K562 (cell line): Measurements from ENCODE around the gene SOX18. TPM values are rescaled to one million over a fixed set of nuclear protein-coding genes. Genes with fewer than 3 reads are reported as not detected.

Experiments used
- ATAC-seq: fragments of 200-7000 bp; cut with Tn5 transposase; 3 replicates; pipeline ENCODE4 v1.9.1; 2020; ENCODE audit warnings: moderate library complexity
- BruUV-seq: library from RNA; stranded (reverse); fragments of 400-500 nt; replicated peaks from 2 replicates; lab custom pipeline; 2021; lab: Mats Ljungman, UMichigan
- CTCF ChIA-PET: fragments of 300-600 bp; formaldehyde crosslinking; extraction: SDS; loops from one replicate; lab custom pipeline; 2021; ENCODE audit warnings: low intra/inter-chr PET ratio; lab: Yijun Ruan, JAX
- POLR2A ChIA-PET: fragments of 300-600, 350-650 bp; sonication (Branson Sonifier 250); formaldehyde crosslinking; extraction: SDS; loops from one replicate; lab custom pipeline; 2021; ENCODE audit warnings: antibody characterized with exemption, inconsistent platforms; lab: Yijun Ruan, JAX
- DNase-seq, 4 experiments: peaks; one replicate each; pipeline versions ENCODE4 v3.0.0 to v3.0.0-alpha.2; 2011 to 2018; ENCODE audit warnings: low spot score in 3 of 4, mixed read lengths in 3 of 4; ENCODE audit errors: extremely low read depth in 1 of 4
- FAIRE-seq: peaks from 2 replicates; lab custom pipeline; 2011; peaks lifted over from hg19 to GRCh38; lab: Jason Lieb, UNC
- H2AFZ ChIP-seq: 2 replicates; pipeline ENCODE4 v1.6.0; 2011; ENCODE audit warnings: low read depth, low read length, control low read depth, inconsistent platforms
- H3K27ac ChIP-seq: fragments of 200-600 bp; 3 replicates; pipeline ENCODE4 v1.8.0; 2011; ENCODE audit warnings: low read depth, mild to moderate bottlenecking, control low read depth, inconsistent platforms, low read length, moderate library complexity, mixed read lengths; ENCODE audit errors: extremely low read depth
- H3K27me3 ChIP-seq, 2 experiments: fragments of 300-600 bp in 1 of 2; 2 replicates in 1 of 2; 3 replicates in 1 of 2; pipeline versions ENCODE4 v1.6.0 to v1.8.0; 2011; ENCODE audit warnings: inconsistent platforms in 2 of 2, low read length in 2 of 2, mild to moderate bottlenecking in 1 of 2, mixed read lengths in 1 of 2, moderate library complexity in 1 of 2; ENCODE audit not compliant: control insufficient read depth in 2 of 2, insufficient read depth in 2 of 2
- H3K36me3 ChIP-seq: fragments of 300-600 bp; 3 replicates; pipeline ENCODE4 v1.8.0; 2011; ENCODE audit warnings: mild to moderate bottlenecking, low read length, inconsistent platforms; ENCODE audit not compliant: control insufficient read depth, insufficient read depth
- H3K4me1 ChIP-seq, 2 experiments: fragments of 200-600 bp in 1 of 2; replicated peaks in 1 of 2; 2 replicates in 1 of 2; 3 replicates in 1 of 2; pipeline versions ENCODE4 v1.5.1 to v1.8.0; 2011; ENCODE audit warnings: inconsistent platforms in 2 of 2, low read length in 2 of 2, mild to moderate bottlenecking in 1 of 2, mixed read lengths in 1 of 2, moderate library complexity in 1 of 2; ENCODE audit not compliant: control insufficient read depth in 2 of 2, insufficient read depth in 2 of 2
- H3K4me2 ChIP-seq: 2 replicates; pipeline ENCODE4 v1.6.1; 2011; ENCODE audit warnings: low read length, control low read depth, inconsistent platforms, mixed read lengths; ENCODE audit not compliant: insufficient read depth
- H3K4me3 ChIP-seq: fragments of 200-600 bp; sonication (generic), shearing (Covaris generic); 2 replicates; pipeline ENCODE4 v1.5.1; 2016; ENCODE audit warnings: control low read depth, inconsistent platforms
- H3K79me2 ChIP-seq: fragments of 200-600 bp; 3 replicates; pipeline ENCODE4 v1.8.0; 2011; ENCODE audit warnings: low read length, inconsistent platforms; ENCODE audit not compliant: control insufficient read depth, insufficient read depth
- H3K9ac ChIP-seq, 2 experiments: 2 replicates each; pipeline versions ENCODE4 v1.6.0 to v1.6.1; 2011; ENCODE audit warnings: low read depth in 2 of 2, low read length in 2 of 2, control low read depth in 1 of 2, inconsistent platforms in 1 of 2, mild to moderate bottlenecking in 1 of 2, mixed read lengths in 1 of 2; ENCODE audit not compliant: insufficient read depth in 1 of 2
- H3K9me1 ChIP-seq: one replicate; pipeline ENCODE4 v1.6.0; 2011; ENCODE audit warnings: inconsistent platforms, mild to moderate bottlenecking, low read length, moderate library complexity; ENCODE audit not compliant: control insufficient read depth, insufficient read depth
- H3K9me3 ChIP-seq: replicated peaks from 2 replicates; pipeline ENCODE4 v1.5.1; 2011; ENCODE audit warnings: low read depth, low read length, inconsistent platforms; ENCODE audit not compliant: control insufficient read depth, insufficient read depth
- H4K20me1 ChIP-seq: replicated peaks from 2 replicates; pipeline ENCODE4 v1.6.1; 2011; ENCODE audit warnings: low read length, inconsistent platforms, mixed read lengths; ENCODE audit not compliant: control insufficient read depth, insufficient read depth
- MECOM ChIP-seq: fragments of 250-450 bp; sonication (Bioruptor Pico); IDR thresholded peaks from 2 replicates; pipeline ENCODE4 v1.8.0; 2022; ENCODE audit warnings: inconsistent platforms
- SREBF1 ChIP-seq: fragments of 150-350 bp; IDR thresholded peaks from 2 replicates; pipeline ENCODE4 v1.6.1; 2014; ENCODE audit warnings: antibody characterized with exemption, low read depth, low read length, borderline replicate concordance
- TFAP4 ChIP-seq: sonication (generic); formaldehyde crosslinking; IDR thresholded peaks from 2 replicates; pipeline ENCODE4 v1.8.0; 2022; ENCODE audit warnings: missing genetic modification reagents, mild to moderate bottlenecking, moderate library complexity, borderline replicate concordance
- ZBTB7A ChIP-seq: IDR thresholded peaks from 2 replicates; pipeline ENCODE4 v1.6.1; 2011; ENCODE audit warnings: low read depth, mild to moderate bottlenecking, low read length, moderate library complexity, borderline replicate concordance; ENCODE audit not compliant: control insufficient read depth
- ZMIZ1 ChIP-seq, 2 experiments: fragments of 150-350 bp in 1 of 2; IDR thresholded peaks; 2 replicates each; pipeline ENCODE4 v1.6.1; 2012 to 2016; ENCODE audit warnings: low read depth in 2 of 2, low read length in 2 of 2, mild to moderate bottlenecking in 1 of 2, moderate library complexity in 1 of 2
- ZNF274 ChIP-seq: IDR thresholded peaks from 2 replicates; pipeline ENCODE4 v1.6.1; 2011; ENCODE audit warnings: low read depth, mild to moderate bottlenecking, low read length, moderate library complexity, borderline replicate concordance
- ZZZ3 ChIP-seq: fragments of 450-650 bp; IDR thresholded peaks from 2 replicates; pipeline ENCODE4 v1.6.1; 2016; ENCODE audit warnings: antibody characterized with exemption, mild to moderate bottlenecking, moderate library complexity
- WGBS: fragments of 100-300 bp; shearing (Covaris generic); methylation state at CpG from one replicate; pipeline ENCODE4 v1.1.6; 2016; ENCODE audit warnings: low coverage, mixed read lengths; ENCODE audit not compliant: insufficient coverage; ENCODE audit errors: missing lambda C conversion rate; 5-methylcytosine and 5-hydroxymethylcytosine counted together
- in situ Hi-C: fragments of 300-500 bp; cut with MboI; formaldehyde crosslinking; loops from 4 replicates; pipeline ENCODE4 v1.15.0; 2018; ENCODE audit warnings: inconsistent platforms, mixed read lengths
- intact Hi-C: fragments of 100-400 bp; cut with micrococcal nuclease; formaldehyde crosslinking; loops from 2 replicates; pipeline ENCODE4 v1.14.2; 2022
- polyA plus RNA-seq, 8 experiments: library from polyadenylated mRNA; depleted of rRNA in 4 of 8; stranded (reverse) in 5 of 8; unstranded in 3 of 8; fragments of >200 nt; fragmentation: Nextera tagmentation in 2 of 8; fragmentation: Illumina TruSeq in 1 of 8; extraction: Ambion mirVana in 2 of 8; extraction: Trizol in 1 of 8; gene quantifications; 2 replicates each; pipeline versions ENCODE4 v1.2.1 to v1.2.3, GENCODE V29; 2011 to 2014; ENCODE audit warnings: inconsistent platforms in 1 of 8, missing spikeins in 1 of 8
- total RNA-seq, 7 experiments: library from RNA; depleted of rRNA in 6 of 7; stranded (reverse); fragments of >200 nt in 6 of 7; fragmentation: Illumina TruSeq in 2 of 7; extraction: Trizol in 2 of 7; gene quantifications; 2 replicates each; pipeline versions ENCODE4 v1.2.1 to v1.2.3, GENCODE V29; 2011 to 2021; ENCODE audit warnings: low replicate concordance in 1 of 7

Gene SOX18
- total and polyA plus RNA-seq, 9 of the 15 experiments (the other 6 are each of a cell fraction or from before 2014, with no cell fraction given) = 0.15 to 19.8 (median 0.33) TPM

GRCh38 chr20:64052326-64052722 lies 2.9 kb upstream of the SOX18 start:
- ChIA-PET POLR2A (interaction anchor here (0.5 to 2.5 kb wide), 4 partner anchors 11 to 603 kb away, joined by 3 to 14 read pairs (median 4); no protein-coding TSS in a partner anchor), CTCF (no interaction called here)
- in situ Hi-C loops (no loop called here), intact Hi-C loops (loop anchor here (5.0 kb wide), 1 partner anchor 75 kb away; the partner anchor contains the start of gene SAMD10)
- Histone ChIP-seq H3K27me3 (no peaks in the 10 kb centered on the region), H3K36me3 (peaks cover 8% of the 10 kb centered on the region; the same call in 1 of the 3 replicates), H3K4me3 (no peak overlapping the region), H3K4me2 (no peak overlapping the region), H3K9me1 (no peaks in the 10 kb centered on the region), H3K79me2 (peaks cover 12% of the 10 kb centered on the region), H3K4me1 (peaks cover 24 to 89% of the 10 kb centered on the region in 2 experiments), H3K27ac (no peak overlapping the region), H4K20me1 (no peaks in the 10 kb centered on the region), H2AFZ (no peak overlapping the region), H3K9me3 (no peaks in the 10 kb centered on the region), H3K9ac (0 out of 4 replicates have a peak overlapping the region, but pooled peaks of 1 of the 2 experiments have one; percentile 48)
- no peak for DNase-seq
- BruUV-seq = no TSS peak
- WGBS = 76% methylated on average over 8 of the region's 10 CpGs
- no peak for TF ChIP-seq TFAP4 (CRISPR knock-in tag)
- no peak for TF ChIP-seq ZBTB7A
- no peak for TF ChIP-seq MECOM (CRISPR knock-in tag)
- no peak for TF ChIP-seq ZMIZ1 (IDR thresholded peaks at IDR 0.05; ENCODE audit: low read depth in 2 of 2, low read length in 2 of 2)
- no peak for TF ChIP-seq SREBF1
- TF ChIP-seq ZNF274 = no peak
- no peak for TF ChIP-seq ZZZ3
- FAIRE-seq = no peak
- ATAC-seq = no peak
